Small intestine (tissue), 7 donors: ENCODE measurements around the gene SUN3. TPM values are rescaled to one million over a fixed set of nuclear protein-coding genes. Genes with fewer than 3 reads are reported as not detected.
"Not testable (repeated sequence)": the region's sequence is repeated elsewhere in the genome, so short reads cannot be mapped to it uniquely, and the experiment has no call there.

Experiments used
- DNase-seq, 2 donors: peaks; one replicate each; pipeline versions ENCODE4 v3.0.0 to v3.0.0-alpha.2; 2013
- FAIRE-seq: peaks from 2 replicates; lab custom pipeline; 2012; peaks lifted over from hg19 to GRCh38; lab: Jason Lieb, UNC
- H3K27ac ChIP-seq, 3 donors: one replicate each; pipeline ENCODE4 v1.5.1; 2013; ENCODE audit warnings: low read length in 2 of 3, mild to moderate bottlenecking in 2 of 3, control low read depth in 1 of 3, inconsistent platforms in 1 of 3, low read depth in 1 of 3, moderate library complexity in 1 of 3
- H3K27me3 ChIP-seq, 3 donors: one replicate each; pipeline ENCODE4 v1.6.1; 2013; ENCODE audit warnings: low read length in 3 of 3, inconsistent platforms in 1 of 3; ENCODE audit not compliant: control insufficient read depth in 3 of 3, insufficient read depth in 3 of 3
- H3K36me3 ChIP-seq, 3 donors: one replicate each; pipeline ENCODE4 v1.6.1; 2013; ENCODE audit warnings: low read length in 3 of 3, inconsistent platforms in 1 of 3, low read depth in 1 of 3, mild to moderate bottlenecking in 1 of 3, moderate library complexity in 1 of 3; ENCODE audit not compliant: control insufficient read depth in 3 of 3, insufficient read depth in 2 of 3
- H3K4me1 ChIP-seq, 3 donors: one replicate each; pipeline ENCODE4 v1.6.1; 2013; ENCODE audit warnings: low read length in 2 of 3, inconsistent platforms in 1 of 3, low read depth in 1 of 3, mild to moderate bottlenecking in 1 of 3, moderate library complexity in 1 of 3; ENCODE audit not compliant: control insufficient read depth in 3 of 3, insufficient read depth in 2 of 3
- H3K4me3 ChIP-seq, 3 donors: one replicate each; pipeline ENCODE4 v1.5.1; 2013; ENCODE audit warnings: low read length in 3 of 3, control low read depth in 1 of 3, inconsistent platforms in 1 of 3, low read depth in 1 of 3, mild to moderate bottlenecking in 1 of 3, moderate library complexity in 1 of 3
- H3K9me3 ChIP-seq, 2 donors: one replicate each; pipeline ENCODE4 v1.6.1; 2013; ENCODE audit warnings: low read depth in 1 of 2, low read length in 1 of 2; ENCODE audit not compliant: control insufficient read depth in 2 of 2, insufficient read depth in 1 of 2
- WGBS, 3 donors: extraction: QIAGEN DNeasy Blood & Tissue Kit; methylation state at CpG; one replicate each; pipeline ENCODE4 v1.1.7; 2013; 5-methylcytosine and 5-hydroxymethylcytosine counted together
- polyA plus RNA-seq, 4 donors: library from polyadenylated mRNA; stranded (reverse) in 3 of 4; unstranded in 1 of 4; fragments of 200-250 nt in 3 of 4; fragments of 120-200 nt in 1 of 4; gene quantifications; one replicate each; pipeline versions ENCODE4 v1.2.1 to v1.2.3, GENCODE V29; 2013
- donor health status: healthy with polysubstance abuse.
- donor health status: control.
- donor health status: control.
- donor health status: Bipolar disorder and iron deficiency.
- donor health status: healthy.

SUN3 gene
- polyA plus RNA-seq, 4 donors = not detected

- no peak overlapping the region for H3K27ac ChIP-seq
- no peak for DNase-seq
- no peaks in the 10 kb centered on the region for H3K27me3 ChIP-seq
- no peaks in the 10 kb centered on the region for H3K9me3 ChIP-seq
- 95 to 96% (median 95%) methylated on average over 12 of the region's 12 CpGs for WGBS, 3 donors
- H3K4me3 ChIP-seq = no peak overlapping the region
- no peaks in the 10 kb centered on the region for H3K36me3 ChIP-seq
- no peak for FAIRE-seq
- H3K4me1 ChIP-seq = peaks cover 0 to 4% (median 1%) of the 10 kb centered on the region in 3 donors
These were observed 29.5 kb downstream of the SUN3 start for GRCh38 chr7:47999413-47999812.

GRCh38 chr7:47992446-47992845, 36.5 kb downstream of the SUN3 start:
- no peak overlapping the region for H3K4me3 ChIP-seq
- H3K27me3 ChIP-seq = no peaks in the 10 kb centered on the region
- DNase-seq (no peak), FAIRE-seq (no peak)
- no peaks in the 10 kb centered on the region for H3K4me1 ChIP-seq
- H3K9me3 ChIP-seq = no peaks in the 10 kb centered on the region
- H3K36me3 ChIP-seq = no peaks in the 10 kb centered on the region
- H3K27ac ChIP-seq = peak overlapping the region in 2 of 3 donors; percentile 54 to 69
- WGBS, 3 donors = 46 to 59% (median 59%) methylated on average over 3 of the region's 3 CpGs

- peak; percentile 89 to 93 for DNase-seq
- Histone ChIP-seq H3K27ac (peak overlapping the region; percentile 38 to 76 (median 69)), H3K27me3 (no peaks in the 10 kb centered on the region), H3K9me3 (no peaks in the 10 kb centered on the region), H3K4me1 (no peaks in the 10 kb centered on the region), H3K4me3 (peak overlapping the region in 2 of 3 donors; percentile 50 to 69), H3K36me3 (no peaks in the 10 kb centered on the region)
- no peak for FAIRE-seq
- WGBS, 3 donors = 1 to 6% (median 2%) methylated on average over 23 to 26 of the region's 26 CpGs
These were observed 37.1 kb downstream of the SUN3 start for GRCh38 chr7:47991741-47992311.

- no peaks in the 10 kb centered on the region for H3K36me3 ChIP-seq
- H3K27ac ChIP-seq = peak overlapping the region; percentile 38 to 76 (median 69)
- no peaks in the 10 kb centered on the region for H3K27me3 ChIP-seq
- FAIRE-seq (no peak), DNase-seq (no peak)
- H3K4me1 ChIP-seq = no peaks in the 10 kb centered on the region
- peak overlapping the region in 1 of 3 donors; percentile 50 for H3K4me3 ChIP-seq
- WGBS, 3 donors = 83 to 90% (median 87%) methylated on average over 1 of the region's 1 CpG
- H3K9me3 ChIP-seq = no peaks in the 10 kb centered on the region
These were observed 37.6 kb downstream of the SUN3 start for GRCh38 chr7:47991270-47991669.

- Histone ChIP-seq H3K36me3 (no peaks in the 10 kb centered on the region), H3K9me3 (no peaks in the 10 kb centered on the region), H3K4me3 (no peak overlapping the region), H3K27ac (no peak overlapping the region), H3K27me3 (no peaks in the 10 kb centered on the region), H3K4me1 (no peaks in the 10 kb centered on the region)
- no peak for DNase-seq
- 94 to 98% (median 96%) methylated on average over 5 of the region's 5 CpGs for WGBS, 3 donors
- no peak for FAIRE-seq
These were observed 38.3 kb downstream of the SUN3 start for GRCh38 chr7:47990592-47990991.

GRCh38 chr7:47989607-47990400, 39.1 kb downstream of the SUN3 start:
- not testable (repeated sequence) for H3K4me1 ChIP-seq, H3K27me3 ChIP-seq, FAIRE-seq, H3K9me3 ChIP-seq, H3K36me3 ChIP-seq, H3K4me3 ChIP-seq
- WGBS, 3 donors = 76 to 93% (median 84%) methylated on average over 10 of the region's 10 CpGs
- peak overlapping the region in 1 of 3 donors; percentile 45 for H3K27ac ChIP-seq
- DNase-seq = peak in 1 of 2 donors; percentile 54

- no peaks in the 10 kb centered on the region for H3K27me3 ChIP-seq
- DNase-seq (no peak), FAIRE-seq (no peak)
- no peak overlapping the region for H3K27ac ChIP-seq
- no peaks in the 10 kb centered on the region for H3K9me3 ChIP-seq
- no peak overlapping the region for H3K4me3 ChIP-seq
- 77 to 82% (median 81%) methylated on average over 8 of the region's 8 CpGs for WGBS, 3 donors
- H3K36me3 ChIP-seq = no peaks in the 10 kb centered on the region
- no peaks in the 10 kb centered on the region for H3K4me1 ChIP-seq
These were observed 40.2 kb downstream of the SUN3 start for GRCh38 chr7:47988496-47989386.

GRCh38 chr7:47982610-47983009, 46.3 kb downstream of the SUN3 start:
- Histone ChIP-seq H3K27me3 (no peaks in the 10 kb centered on the region), H3K36me3 (peaks cover 0 to 1% (median 0%) of the 10 kb centered on the region in 3 donors), H3K9me3 (no peaks in the 10 kb centered on the region), H3K27ac (no peak overlapping the region), H3K4me3 (no peak overlapping the region), H3K4me1 (peaks cover 0 to 8% (median 6%) of the 10 kb centered on the region in 3 donors)
- DNase-seq (no peak), FAIRE-seq (no peak)
- WGBS, 3 donors = 55 to 66% (median 60%) methylated on average over 2 of the region's 2 CpGs
